A673 (cell line): ENCODE results near the gene OR6Y1.

ENCODE experiments used
- CTCF ChIP-seq: fragments of 300-800, 200-600 bp; sonication (generic); conservative IDR thresholded peaks from 2 replicates; pipeline ENCODE4 v1.5.1; 2017; ENCODE audit warnings: low read depth, mild to moderate bottlenecking, antibody characterized with exemption, low read length, moderate library complexity, mixed read lengths
- EZH2 ChIP-seq: fragments of 200-600 bp; sonication (generic); IDR thresholded peaks from 2 replicates; pipeline ENCODE4 v1.6.1; 2017; ENCODE audit warnings: borderline replicate concordance, low read depth, mild to moderate bottlenecking, mixed read lengths, antibody characterized with exemption, low read length; ENCODE audit not compliant: poor library complexity, severe bottlenecking

- TF ChIP-seq CTCF (no peak), EZH2 (no peak)
Measured at GRCh38 chr1:158509471-158510156, 44.6 kb downstream of the OR6Y1 start.
